Germinal center (tissue), 1 donor: ENCODE data around the gene HMG20A.
A peak's percentile ranks its signal among the peaks of the same experiment; 100 is the strongest.
"Not testable (repeated sequence)": the region's sequence is repeated elsewhere in the genome, so short reads cannot be mapped to it uniquely, and the experiment has no call there.

Experiments used
- DNase-seq: peaks from one replicate; pipeline ENCODE4 v3.0.0; 2012; ENCODE audit warnings: mixed read lengths, low spot score

The HMG20A gene

GRCh38 chr15:77406846-77407245 lies 13.8 kb upstream of the HMG20A start:
- no peak for DNase-seq

- DNase-seq = peak; percentile 10
Measured at GRCh38 chr15:77409259-77410156, 11.2 kb upstream of the HMG20A start.

DNA sequence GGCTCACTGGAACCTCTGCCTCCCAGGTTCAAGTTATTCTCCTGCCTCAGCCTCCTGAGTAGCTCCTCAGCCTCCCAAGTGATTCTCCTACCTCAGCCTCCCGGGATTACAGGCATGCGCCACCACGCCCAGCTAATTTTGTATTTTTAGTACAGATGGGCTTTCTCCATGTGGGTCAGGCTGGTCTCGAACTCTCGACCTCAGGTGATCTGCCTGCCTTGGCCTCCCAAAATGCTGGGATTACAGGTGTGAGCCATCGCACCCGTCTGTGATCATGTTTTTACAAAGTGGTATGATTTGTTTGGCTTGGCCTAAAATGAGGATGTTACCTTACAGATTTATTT lies 10.6 kb upstream of the HMG20A start:
- not testable (repeated sequence) for DNase-seq

DNA sequence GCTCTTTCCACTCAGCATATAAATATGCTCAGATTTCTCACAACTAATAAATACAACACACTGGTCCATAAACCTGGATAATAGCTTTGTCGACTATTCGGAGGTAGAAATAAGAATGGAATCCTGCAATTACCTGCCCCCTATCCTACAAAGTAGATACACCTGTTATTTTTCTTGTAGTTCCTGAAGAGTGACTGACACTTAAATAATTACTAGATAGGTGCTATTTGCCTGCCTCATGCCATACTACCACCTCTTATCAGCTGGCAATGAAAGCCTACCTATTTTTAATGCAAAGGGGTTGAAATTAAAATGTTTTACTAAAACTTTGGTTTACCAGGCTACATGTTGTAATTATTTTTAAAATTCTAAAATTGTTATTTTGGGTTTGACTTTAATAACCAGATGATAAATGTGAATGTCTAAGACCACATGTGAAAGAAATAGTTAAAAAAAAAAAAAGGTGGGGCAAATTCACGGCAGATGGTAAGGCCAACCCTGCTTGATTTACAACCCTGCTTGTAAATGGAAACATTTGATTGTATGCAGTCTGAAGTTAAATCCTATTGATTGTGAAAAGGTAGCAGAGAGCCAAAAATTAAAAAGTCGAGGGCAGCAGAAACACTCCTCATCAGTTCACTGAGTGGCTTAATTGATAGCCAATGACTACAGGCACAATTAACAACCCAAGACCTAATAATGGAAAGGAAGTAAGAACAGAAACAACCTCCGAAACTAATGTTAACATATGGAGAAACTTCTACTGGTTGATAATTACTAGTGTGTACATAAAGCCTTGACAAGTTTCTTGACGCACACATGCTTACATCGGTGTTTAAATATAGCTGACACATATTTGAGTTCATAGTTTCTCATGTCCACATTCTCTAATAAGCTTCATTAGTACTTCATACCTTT lies 9.7 kb upstream of the HMG20A start:
- DNase-seq = no peak

GRCh38 chr15:77411619-77411976 lies 9.1 kb upstream of the HMG20A start:
- DNase-seq = no peak

DNA sequence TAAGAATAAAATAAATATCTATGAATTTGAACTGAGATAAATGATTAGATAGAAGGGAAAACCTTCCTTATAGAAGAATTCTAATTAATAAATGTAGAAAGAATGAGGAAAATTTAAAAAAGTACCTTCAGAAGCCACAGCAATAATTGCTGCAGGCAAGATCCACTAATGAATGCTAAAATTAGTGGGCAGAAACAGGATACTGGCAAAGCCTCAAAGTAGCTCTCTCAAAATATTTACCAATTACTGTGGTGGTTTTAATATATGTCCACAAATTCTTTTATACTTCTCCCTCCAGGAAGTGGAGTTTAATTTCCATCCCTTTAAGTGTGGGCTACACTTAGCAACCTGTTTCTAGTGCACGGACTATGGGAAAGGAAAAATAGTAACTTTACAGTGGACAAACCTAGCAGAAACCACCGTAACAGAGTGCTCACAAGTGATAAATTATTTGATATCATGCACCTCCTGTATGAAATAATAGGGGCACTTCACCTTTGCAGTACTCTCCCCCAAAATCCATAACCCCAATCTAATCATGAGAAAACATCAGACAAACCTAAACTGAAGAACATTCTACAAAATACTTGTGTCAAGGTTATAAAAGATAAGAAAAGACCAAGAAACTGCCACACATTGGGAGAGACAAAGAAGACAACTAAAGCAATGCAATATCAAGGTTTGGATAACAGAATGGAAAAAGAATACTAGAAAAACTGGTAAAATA lies 7.6 kb upstream of the HMG20A start:
- DNase-seq = no peak

DNA sequence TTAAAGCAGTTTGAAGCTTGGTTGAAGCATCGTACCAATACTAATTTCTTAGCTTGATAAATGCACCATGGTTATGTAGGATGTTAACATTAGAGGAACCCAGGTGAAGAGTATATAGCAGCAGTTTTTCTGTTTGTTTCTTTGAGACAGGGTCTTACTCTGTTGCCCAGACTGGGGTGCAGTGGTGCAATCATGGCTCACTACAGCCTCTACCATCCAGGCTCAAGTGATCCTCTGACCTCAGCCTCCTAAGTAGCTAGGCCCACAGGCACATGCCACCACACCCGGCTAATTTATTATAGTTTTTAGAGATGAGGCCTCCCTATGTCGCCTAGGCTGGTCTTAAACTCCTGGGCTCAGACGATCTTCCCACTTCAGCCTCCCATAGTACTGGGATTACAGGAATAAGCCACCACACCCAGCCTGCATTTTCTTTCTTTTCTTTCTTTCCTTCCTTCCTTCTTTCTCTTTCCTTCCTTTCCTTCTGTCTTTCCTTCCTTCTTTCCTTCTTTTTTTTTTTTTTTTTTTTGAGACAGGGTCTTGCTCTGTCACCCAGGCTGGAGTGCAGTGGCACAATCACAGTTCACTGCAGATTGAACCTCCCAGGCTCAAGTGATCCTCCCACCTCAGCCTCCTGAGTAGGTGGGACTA lies 6.9 kb upstream of the HMG20A start:
- no peak for DNase-seq

- no peak for DNase-seq
Measured at GRCh38 chr15:77414789-77415442, 5.8 kb upstream of the HMG20A start.

DNA sequence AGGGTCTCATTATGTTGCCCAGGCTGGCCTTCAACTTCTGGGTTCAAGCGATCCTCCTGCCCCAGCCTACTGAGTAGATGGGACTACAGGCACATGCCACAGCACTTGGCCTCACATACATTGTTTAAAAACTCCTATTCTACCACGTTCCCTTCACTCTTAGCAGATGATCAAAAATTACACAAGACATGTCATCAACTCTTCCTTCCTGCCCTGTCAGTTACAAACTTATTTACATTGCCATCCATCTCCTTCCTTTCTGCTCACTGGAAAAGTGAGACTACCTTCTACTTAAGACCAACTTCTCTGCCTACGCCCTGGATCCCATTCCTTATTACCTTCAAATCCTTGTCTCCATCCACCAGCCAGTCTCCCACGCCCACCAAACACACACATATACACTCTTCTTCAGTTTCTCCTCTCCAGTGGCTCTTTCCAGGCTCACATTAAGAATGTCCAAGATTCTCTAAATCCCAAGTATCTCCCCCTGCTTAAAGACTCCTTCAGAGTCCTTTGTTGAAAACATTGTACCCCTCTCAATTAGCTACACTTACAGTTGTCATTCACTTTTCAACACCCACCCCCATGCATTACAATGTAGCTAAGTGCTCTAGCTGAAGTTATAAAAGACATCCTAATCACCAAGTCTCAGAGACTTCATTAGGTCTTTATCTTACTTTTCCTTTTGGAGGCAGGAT lies 5.1 kb upstream of the HMG20A start:
- DNase-seq = no peak

DNA sequence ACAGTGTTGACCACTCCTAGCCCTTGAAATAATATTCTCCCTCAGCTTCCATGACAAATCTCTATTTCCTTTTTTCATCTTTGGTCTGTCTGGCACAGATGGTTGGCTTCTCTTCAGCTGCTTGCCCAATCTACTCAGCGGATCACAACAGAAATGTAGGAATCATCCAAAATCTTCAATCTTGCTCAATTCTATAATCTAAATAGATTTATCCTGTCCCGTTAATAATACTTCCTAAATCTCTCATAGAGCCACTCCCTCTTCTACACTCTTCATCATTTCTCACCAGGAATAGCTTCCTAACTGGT lies 4.6 kb upstream of the HMG20A start:
- DNase-seq = no peak

- DNase-seq = no peak
Measured at GRCh38 chr15:77416954-77417353, 3.7 kb upstream of the HMG20A start.

GRCh38 chr15:77417602-77418001 lies 3.1 kb upstream of the HMG20A start:
- no peak for DNase-seq

DNA sequence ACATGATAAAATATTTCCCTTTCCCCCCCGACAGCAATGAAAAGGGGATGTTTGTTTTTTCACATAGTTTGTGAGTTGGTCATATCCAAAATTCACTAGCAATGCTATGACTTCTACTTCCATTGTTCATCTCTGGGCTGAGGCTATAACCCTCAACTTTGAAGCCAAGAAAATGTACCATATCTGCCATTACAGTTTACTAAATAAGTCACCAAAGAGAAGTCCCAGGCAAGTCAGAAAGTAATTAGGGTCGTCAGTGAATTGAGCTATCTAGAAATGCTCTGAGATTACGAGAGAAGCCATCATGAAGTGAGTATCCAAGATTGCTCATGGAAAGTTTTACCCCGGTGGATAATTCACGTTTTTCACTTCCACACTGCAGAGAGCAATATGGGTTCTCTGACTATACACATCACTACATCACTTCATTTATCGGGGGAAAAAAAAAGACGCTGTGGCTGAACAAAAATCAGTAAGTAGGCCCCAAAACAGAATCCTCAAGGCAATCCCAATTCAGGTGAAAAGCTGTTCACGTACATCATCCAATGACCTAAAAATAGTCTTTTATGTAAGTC lies 2.2 kb upstream of the HMG20A start:
- DNase-seq = no peak

- DNase-seq = peak; percentile 65
Measured at GRCh38 chr15:77418966-77419835, 1.5 kb upstream of the HMG20A start.

- DNase-seq = peak; percentile 98
Measured at GRCh38 chr15:77419836-77420609, 665 bp upstream of the HMG20A start, which contains the start of gene PEAK1. Gene PEAK1 (minus strand): TSS chr15:77420104. CDS start chr15:77181926, 238,178 bp downstream.

- peak; percentile 8 for DNase-seq
Measured at GRCh38 chr15:77421370-77421700, 647 bp downstream of the HMG20A start.

GRCh38 chr15:77425104-77425503 lies 4.4 kb downstream of the HMG20A start:
- no peak for DNase-seq

GRCh38 chr15:77426377-77426776 lies 5.7 kb downstream of the HMG20A start:
- no peak for DNase-seq

DNA sequence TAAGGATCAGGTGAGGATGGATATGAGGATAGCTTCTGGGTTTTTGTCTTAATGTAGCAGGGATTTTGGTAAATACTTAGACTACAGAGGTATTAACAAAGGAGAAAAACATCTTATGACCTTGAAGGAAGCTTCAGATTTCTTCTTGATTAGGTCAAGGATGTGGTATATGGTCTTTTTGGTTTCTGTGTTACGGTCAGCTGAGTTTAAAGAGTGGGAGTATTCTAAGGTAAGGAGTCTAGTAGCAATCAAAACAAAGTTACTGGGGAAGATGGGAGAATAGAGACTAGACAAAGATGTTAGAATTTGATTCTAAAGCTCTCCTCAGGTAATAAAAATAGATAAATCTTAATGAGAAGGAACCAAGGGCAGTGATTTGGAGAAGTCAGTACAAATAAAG lies 6.2 kb downstream of the HMG20A start:
- no peak for DNase-seq
